ENCODE measurements around the gene FHIT. TPM values are rescaled to one million over a fixed set of nuclear protein-coding genes. Genes with fewer than 3 reads are reported as not detected.
A peak's percentile ranks its signal among the peaks of the same experiment; 100 is the strongest.
"Not testable (repeated sequence)": the region's sequence is repeated elsewhere in the genome, so short reads cannot be mapped to it uniquely, and the experiment has no call there.

Gene FHIT
- total RNA-seq, 2 donors from 2014 or later: 6.8 to 12.3 TPM

- H3K27me3 ChIP-seq (ENCODE audit: control insufficient read depth, insufficient read depth, low read length, poor library complexity, severe bottlenecking): no peaks in the 10 kb centered on the region
- H3K9ac ChIP-seq (ENCODE audit: extremely low read depth, low read length, poor library complexity, severe bottlenecking): no peak overlapping the region
- H3K27me3 Mint-ChIP-seq (ENCODE audit: insufficient read depth): no peaks in the 10 kb centered on the region
- H3K9me3 ChIP-seq (ENCODE audit: control insufficient read depth, low read length): no peaks in the 10 kb centered on the region
- 71 to 84% methylated on average over 4 of the region's 4 CpGs for WGBS, 2 experiments (ENCODE audit: insufficient coverage in 1 of 2, insufficient read length in 1 of 2)
- no peak overlapping the region for H3K27ac Mint-ChIP-seq
- H3K4me3 Mint-ChIP-seq: no peak overlapping the region
- no peak for TF ChIP-seq CTCF (conservative IDR thresholded peaks at IDR 0.05)
- H3K4me1 Mint-ChIP-seq: peaks cover 46% of the 10 kb centered on the region
- no peaks in the 10 kb centered on the region for H3K9me3 Mint-ChIP-seq
- no peak for DNase-seq
- no peaks in the 10 kb centered on the region for H3K36me3 ChIP-seq (ENCODE audit: control insufficient read depth, insufficient read depth, low read length)
- no peak overlapping the region for H3K4me3 ChIP-seq (ENCODE audit: low read length)
- H3K27ac ChIP-seq (ENCODE audit: low read depth, low read length): no peak overlapping the region
- peaks cover 17% of the 10 kb centered on the region for H3K4me1 ChIP-seq (ENCODE audit: control insufficient read depth, insufficient read depth, low read length)
- no peaks in the 10 kb centered on the region for H3K36me3 Mint-ChIP-seq (ENCODE audit: low read depth)
These were observed 1442.2 kb downstream of the FHIT start for GRCh38 chr3:59809016-59809415.

- Mint-ChIP-seq H3K27me3 (ENCODE audit: insufficient read depth) (no peaks in the 10 kb centered on the region), H3K27ac (no peak overlapping the region), H3K4me1 (peaks cover 40% of the 10 kb centered on the region), H3K9me3 (no peaks in the 10 kb centered on the region), H3K4me3 (no peak overlapping the region), H3K36me3 (ENCODE audit: low read depth) (no peaks in the 10 kb centered on the region)
- H3K4me3 ChIP-seq (ENCODE audit: low read length): no peak overlapping the region
- 93 to 98% methylated on average over 7 of the region's 7 CpGs for WGBS, 2 experiments (ENCODE audit: insufficient coverage in 1 of 2, insufficient read length in 1 of 2)
- H3K4me1 ChIP-seq (ENCODE audit: control insufficient read depth, insufficient read depth, low read length): peaks cover 14% of the 10 kb centered on the region
- no peaks in the 10 kb centered on the region for H3K36me3 ChIP-seq (ENCODE audit: control insufficient read depth, insufficient read depth, low read length)
- no peak for TF ChIP-seq CTCF (conservative IDR thresholded peaks at IDR 0.05)
- no peaks in the 10 kb centered on the region for H3K27me3 ChIP-seq (ENCODE audit: control insufficient read depth, insufficient read depth, low read length, poor library complexity, severe bottlenecking)
- H3K9me3 ChIP-seq (ENCODE audit: control insufficient read depth, low read length): no peaks in the 10 kb centered on the region
- H3K27ac ChIP-seq (ENCODE audit: low read depth, low read length): no peak overlapping the region
- no peak overlapping the region for H3K9ac ChIP-seq (ENCODE audit: extremely low read depth, low read length, poor library complexity, severe bottlenecking)
- no peak for DNase-seq
These were observed 1442.8 kb downstream of the FHIT start for GRCh38 chr3:59808446-59808845.

GRCh38 chr3:59803268-59803667 lies 1448.0 kb downstream of the FHIT start:
- Histone ChIP-seq H3K9me3 (ENCODE audit: control insufficient read depth, low read length) (no peaks in the 10 kb centered on the region), H3K27ac (ENCODE audit: low read depth, low read length) (no peak overlapping the region), H3K27me3 (ENCODE audit: control insufficient read depth, insufficient read depth, low read length, poor library complexity, severe bottlenecking) (no peaks in the 10 kb centered on the region), H3K4me1 (ENCODE audit: control insufficient read depth, insufficient read depth, low read length) (peaks cover 7% of the 10 kb centered on the region), H3K9ac (ENCODE audit: extremely low read depth, low read length, poor library complexity, severe bottlenecking) (no peak overlapping the region), H3K36me3 (ENCODE audit: control insufficient read depth, insufficient read depth, low read length) (no peaks in the 10 kb centered on the region), H3K4me3 (ENCODE audit: low read length) (no peak overlapping the region)
- no peak overlapping the region for H3K27ac Mint-ChIP-seq
- no peak overlapping the region for H3K4me3 Mint-ChIP-seq
- WGBS, 2 experiments (ENCODE audit: insufficient coverage in 1 of 2, insufficient read length in 1 of 2): 78 to 83% methylated on average over 10 to 11 of the region's 11 CpGs
- TF ChIP-seq CTCF (conservative IDR thresholded peaks at IDR 0.05): no peak
- peaks cover 32% of the 10 kb centered on the region for H3K4me1 Mint-ChIP-seq
- no peaks in the 10 kb centered on the region for H3K36me3 Mint-ChIP-seq (ENCODE audit: low read depth)
- H3K9me3 Mint-ChIP-seq: no peaks in the 10 kb centered on the region
- no peak for DNase-seq
- no peaks in the 10 kb centered on the region for H3K27me3 Mint-ChIP-seq (ENCODE audit: insufficient read depth)

GRCh38 chr3:59802453-59802852 lies 1448.8 kb downstream of the FHIT start:
- not testable (repeated sequence) for H3K9me3 Mint-ChIP-seq; H3K9me3 ChIP-seq (ENCODE audit: control insufficient read depth, low read length)
- H3K4me1 Mint-ChIP-seq: peaks cover 32% of the 10 kb centered on the region

More at GRCh38 chr3:59802453-59802852, 1448.8 kb downstream of the FHIT start:
- H3K4me3 ChIP-seq (ENCODE audit: low read length); H3K4me1 ChIP-seq (ENCODE audit: control insufficient read depth, insufficient read depth, low read length); H3K36me3 Mint-ChIP-seq (ENCODE audit: low read depth); H3K4me3 Mint-ChIP-seq; H3K9ac ChIP-seq (ENCODE audit: extremely low read depth, low read length, poor library complexity, severe bottlenecking); H3K27me3 Mint-ChIP-seq (ENCODE audit: insufficient read depth); H3K27ac ChIP-seq (ENCODE audit: low read depth, low read length); H3K27me3 ChIP-seq (ENCODE audit: control insufficient read depth, insufficient read depth, low read length, poor library complexity, severe bottlenecking); H3K36me3 ChIP-seq (ENCODE audit: control insufficient read depth, insufficient read depth, low read length): not testable (repeated sequence)
- DNase-seq: peak; percentile 70
- 82 to 91% methylated on average over 4 to 5 of the region's 5 CpGs for WGBS, 2 experiments (ENCODE audit: insufficient coverage in 1 of 2, insufficient read length in 1 of 2)
- peak overlapping the region; percentile 83 for H3K27ac Mint-ChIP-seq
